GM12878 (cell line): Measurements from ENCODE around the gene MYL12B. TPM values are rescaled to one million over a fixed set of nuclear protein-coding genes. Genes with fewer than 3 reads are reported as not detected.
A peak's percentile ranks its signal among the peaks of the same experiment; 100 is the strongest.

Source experiments
- ATAC-seq: fragments of 200-7000 bp; cut with Tn5 transposase; 3 replicates; pipeline ENCODE4 v1.9.1; 2020; ENCODE audit warnings: mild to moderate bottlenecking, moderate library complexity
- BruUV-seq: library from RNA; stranded (reverse); fragments of 400-500 nt; replicated peaks from 2 replicates; lab custom pipeline; 2021; lab: Mats Ljungman, UMichigan
- CTCF ChIA-PET: fragments of 300-600 bp; sonication (Branson Sonifier 250); formaldehyde crosslinking; extraction: SDS; loops from one replicate; lab custom pipeline; 2021; ENCODE audit warnings: inconsistent platforms; lab: Yijun Ruan, JAX
- POLR2A ChIA-PET: fragments of 350-600 bp; formaldehyde crosslinking; extraction: SDS; loops from one replicate; lab custom pipeline; 2021; ENCODE audit warnings: inconsistent platforms; lab: Charles Lee
- RAD21 ChIA-PET: fragments of 300-600 bp; sonication (Branson Sonifier 250); formaldehyde crosslinking; loops from one replicate; lab custom pipeline; 2023; ENCODE audit warnings: antibody characterized with exemption; ENCODE audit not compliant: unreplicated experiment; lab: Charles Lee
- SMC1A ChIA-PET: fragments of 300-600 bp; sonication (Branson Sonifier 250); formaldehyde crosslinking; loops from one replicate; lab custom pipeline; 2023; ENCODE audit not compliant: unreplicated experiment, uncharacterized antibody; lab: Charles Lee
- DNase-seq: peaks from one replicate; pipeline ENCODE4 v3.0.0-alpha.2; 2011; ENCODE audit warnings: low read depth, low spot score
- FAIRE-seq: peaks from 3 replicates; lab custom pipeline; 2011; peaks lifted over from hg19 to GRCh38; lab: Jason Lieb, UNC
- H2AFZ ChIP-seq: 2 replicates; pipeline ENCODE4 v1.6.0; 2011; ENCODE audit warnings: low read depth, low read length, control low read depth; ENCODE audit not compliant: control insufficient read depth
- H3K27ac ChIP-seq: 2 replicates; pipeline ENCODE4 v1.5.1; 2011; ENCODE audit warnings: control low read depth; ENCODE audit not compliant: control insufficient read depth, insufficient read depth
- H3K27me3 ChIP-seq, 2 experiments: replicated peaks in 1 of 2; 2 replicates each; pipeline versions ENCODE4 v1.6.0 to v1.6.1; 2011; ENCODE audit warnings: low read length in 1 of 2; ENCODE audit not compliant: control insufficient read depth in 2 of 2, insufficient read depth in 2 of 2
- H3K36me3 ChIP-seq, 2 experiments: 2 replicates each; pipeline ENCODE4 v1.5.1; 2011; ENCODE audit warnings: low read length in 1 of 2; ENCODE audit not compliant: control insufficient read depth in 2 of 2, insufficient read depth in 2 of 2
- H3K4me1 ChIP-seq: 2 replicates; pipeline ENCODE4 v1.6.1; 2011; ENCODE audit warnings: mild to moderate bottlenecking, low read length, moderate library complexity, mixed read lengths; ENCODE audit not compliant: control insufficient read depth, insufficient read depth
- H3K4me2 ChIP-seq: 2 replicates; pipeline ENCODE4 v1.6.0; 2011; ENCODE audit warnings: control low read depth; ENCODE audit not compliant: control insufficient read depth, insufficient read depth
- H3K4me3 ChIP-seq: fragments of 200-600 bp; sonication (generic); 2 replicates; pipeline ENCODE4 v1.5.1; 2016
- H3K79me2 ChIP-seq: 2 replicates; pipeline ENCODE4 v1.6.0; 2011; ENCODE audit warnings: low read length; ENCODE audit not compliant: control insufficient read depth, insufficient read depth
- H3K9ac ChIP-seq: 2 replicates; pipeline ENCODE4 v1.8.0; 2011; ENCODE audit warnings: low read length, control low read depth, mixed read lengths; ENCODE audit not compliant: control insufficient read depth, insufficient read depth
- H3K9me3 ChIP-seq: replicated peaks from 3 replicates; pipeline ENCODE4 v1.5.1; 2011; ENCODE audit warnings: mild to moderate bottlenecking, low read length; ENCODE audit not compliant: control insufficient read depth, insufficient read depth
- H4K20me1 ChIP-seq: 2 replicates; pipeline ENCODE4 v1.6.0; 2011; ENCODE audit not compliant: control insufficient read depth, insufficient read depth
- BCL11A ChIP-seq: IDR thresholded peaks from 2 replicates; pipeline ENCODE4 v1.6.1; 2011; ENCODE audit warnings: low read depth, low read length
- BHLHE40 ChIP-seq, 2 experiments: fragments of 450-650 bp in 1 of 2; IDR thresholded peaks; 2 replicates each; pipeline ENCODE4 v1.6.1; 2011 to 2017; ENCODE audit warnings: low read depth in 2 of 2, borderline replicate concordance in 1 of 2, improper control_type of control experiment in 1 of 2, low read length in 1 of 2, mild to moderate bottlenecking in 1 of 2
- CBX5 ChIP-seq: sonication (generic); IDR thresholded peaks from 2 replicates; pipeline ENCODE4 v1.6.1; 2016; ENCODE audit warnings: low read depth, moderate library complexity, mild to moderate bottlenecking, inconsistent platforms
- CHD2 ChIP-seq: IDR thresholded peaks from 2 replicates; pipeline ENCODE4 v1.6.1; 2011; ENCODE audit warnings: low read depth, low read length, improper control_type of control experiment, borderline replicate concordance
- EP300 ChIP-seq, 2 experiments: fragments of 150-350 bp in 1 of 2; IDR thresholded peaks; 2 replicates each; pipeline ENCODE4 v1.6.1; 2011 to 2012; ENCODE audit warnings: low read depth in 2 of 2, low read length in 2 of 2, borderline replicate concordance in 1 of 2, improper control_type of control experiment in 1 of 2, inconsistent platforms in 1 of 2; ENCODE audit not compliant: control insufficient read depth in 1 of 2
- IRF5 ChIP-seq: fragments of 450-650 bp; IDR thresholded peaks from 2 replicates; pipeline ENCODE4 v1.6.1; 2017; ENCODE audit warnings: borderline replicate concordance
- MYC ChIP-seq: IDR thresholded peaks from 2 replicates; pipeline ENCODE4 v1.6.1; 2011; ENCODE audit warnings: mild to moderate bottlenecking, low read length, moderate library complexity, inconsistent platforms; ENCODE audit not compliant: insufficient read depth, insufficient replicate concordance, insufficient read length, severe bottlenecking
- PML ChIP-seq: IDR thresholded peaks from 2 replicates; pipeline ENCODE4 v1.6.1; 2012; ENCODE audit warnings: low read length, inconsistent platforms
- POLR2AphosphoS5 ChIP-seq: IDR thresholded peaks from 2 replicates; pipeline ENCODE4 v1.6.1; 2011; ENCODE audit warnings: mild to moderate bottlenecking, low read length, inconsistent platforms
- RUNX3 ChIP-seq: IDR thresholded peaks from 2 replicates; pipeline ENCODE4 v1.6.1; 2012; ENCODE audit warnings: low read length, inconsistent platforms
- SMC3 ChIP-seq: IDR thresholded peaks from 2 replicates; pipeline ENCODE4 v1.6.1; 2011; ENCODE audit warnings: low read length, improper control_type of control experiment, borderline replicate concordance
- TAF1 ChIP-seq: IDR thresholded peaks from 2 replicates; pipeline ENCODE4 v1.6.1; 2011; ENCODE audit warnings: mild to moderate bottlenecking, low read depth, low read length, borderline replicate concordance
- ZNF592 ChIP-seq: fragments of 450-650 bp; IDR thresholded peaks from 2 replicates; pipeline ENCODE4 v1.6.1; 2017; ENCODE audit warnings: mild to moderate bottlenecking, moderate library complexity
- ZNF622 ChIP-seq: fragments of 450-650 bp; IDR thresholded peaks from 2 replicates; pipeline ENCODE4 v1.6.1; 2017; ENCODE audit warnings: mild to moderate bottlenecking, inconsistent platforms
- ZNF687 ChIP-seq: fragments of 450-650 bp; IDR thresholded peaks from 2 replicates; pipeline ENCODE4 v1.6.1; 2017; ENCODE audit warnings: mild to moderate bottlenecking, moderate library complexity
- WGBS: methylation state at CpG from one replicate; pipeline ENCODE4 v1.1.6; 2016; ENCODE audit warnings: low lambda C conversion rate; ENCODE audit not compliant: insufficient replicate concordance, insufficient coverage; ENCODE audit errors: missing lambda C conversion rate; 5-methylcytosine and 5-hydroxymethylcytosine counted together
- in situ Hi-C: fragments of 300-500 bp; cut with MboI; formaldehyde crosslinking; loops from 9 replicates; pipeline ENCODE4 v1.14.3; 2018; ENCODE audit warnings: mixed read lengths
- intact Hi-C: fragments of 100-400 bp; cut with micrococcal nuclease; formaldehyde crosslinking; loops from one replicate; pipeline ENCODE4 v1.14.2; 2022; ENCODE audit not compliant: unreplicated experiment
- polyA plus RNA-seq, 11 experiments: library from polyadenylated mRNA; depleted of rRNA in 4 of 11; unstranded in 6 of 11; stranded (reverse) in 5 of 11; fragments of >200 nt; fragmentation: Nextera tagmentation in 4 of 11; fragmentation: Illumina TruSeq in 1 of 11; extraction: Ambion mirVana in 4 of 11; extraction: Trizol in 1 of 11; gene quantifications; 1 replicate in 1 of 11; 2 replicates in 10 of 11; pipeline versions ENCODE4 v1.2.1 to v1.2.3, GENCODE V29; 2011 to 2016; ENCODE audit warnings: inconsistent platforms in 2 of 11, missing spikeins in 2 of 11, low read depth in 1 of 11
- total RNA-seq, 4 experiments: library from RNA; depleted of rRNA in 3 of 4; stranded (reverse); fragments of >200 nt in 3 of 4; fragmentation: Illumina TruSeq in 1 of 4; extraction: Trizol in 1 of 4; gene quantifications; 2 replicates each; pipeline versions ENCODE4 v1.2.1 to v1.2.3, GENCODE V29; 2013 to 2021

MYL12B gene
- total and polyA plus RNA-seq, 10 of the 15 experiments (the other 5 are each of a cell fraction or from before 2014, with no cell fraction given): 179 to 739 (median 400) TPM

- no peaks in the 10 kb centered on the region for H3K79me2 ChIP-seq
- DNase-seq (no peak), ATAC-seq (peak; percentile 91), FAIRE-seq (peak; percentile 75)
- H3K36me3 ChIP-seq: no peaks in the 10 kb centered on the region
- H3K9me3 ChIP-seq: no peaks in the 10 kb centered on the region
- no peak overlapping the region for H3K4me2 ChIP-seq
- no peak overlapping the region for H3K9ac ChIP-seq
- H3K27me3 ChIP-seq: no peaks in the 10 kb centered on the region
- no TSS peak for BruUV-seq
- H3K4me3 ChIP-seq: no peak overlapping the region
- in situ Hi-C loops: no loop called here
- intact Hi-C loops: no loop called here
- no peak overlapping the region for H2AFZ ChIP-seq
- H3K4me1 ChIP-seq: no peaks in the 10 kb centered on the region
- ChIA-PET POLR2A (no interaction called here), CTCF (interaction anchor here (1.6 kb wide), 2 partner anchors 27 to 360 kb away, joined by 3 read pairs; no protein-coding TSS in a partner anchor), RAD21 (no interaction called here), SMC1A (interaction anchor here (1.2 kb wide), 1 partner anchor 98 kb away, joined by 3 read pairs; no protein-coding TSS in a partner anchor)
- WGBS: 26% methylated on average over 7 of the region's 7 CpGs
- no peaks in the 10 kb centered on the region for H4K20me1 ChIP-seq
- no peak overlapping the region for H3K27ac ChIP-seq
- TF ChIP-seq BHLHE40 (IDR thresholded peaks at IDR 0.05; ENCODE audit: borderline replicate concordance in 1 of 2, low read depth in 2 of 2, low read length in 1 of 2) (peak in 1 of 2 experiments; percentile 17; a peak in 1 of 4 replicates), ZNF687 (no peak), POLR2AphosphoS5 (no peak), BCL11A (peak; percentile 19; the same call in 1 of the 2 replicates), TAF1 (no peak), RUNX3 (peak; percentile 57), MYC (no peak), SMC3 (no peak), CHD2 (no peak), IRF5 (no peak), ZNF592 (no peak), PML (no peak), ZNF622 (no peak), EP300 (IDR thresholded peaks at IDR 0.05; ENCODE audit: borderline replicate concordance in 1 of 2, control insufficient read depth in 1 of 2, low read depth in 2 of 2, low read length in 2 of 2) (peak in 1 of 2 experiments; percentile 10; a peak in 1 of 4 replicates), CBX5 (no peak)
Measured at GRCh38 chr18:3305354-3305762, 43.4 kb downstream of the MYL12B start.
